ENCODE data around the gene SFI1. TPM values are rescaled to one million over a fixed set of nuclear protein-coding genes. Genes with fewer than 3 reads are reported as not detected.

SFI1 gene
- total RNA-seq, 1 experiment from 2014 or later: 59.2 TPM

GRCh38 chr22:31651664-31652063 is 155.3 kb downstream of the SFI1 start:
- TF ChIP-seq CTCF (IDR thresholded peaks at IDR 0.05; ENCODE audit: unreplicated experiment): no peak
- Mint-ChIP-seq H3K36me3 (ENCODE audit: insufficient read depth, unreplicated experiment) (peaks cover 30% of the 10 kb centered on the region), H3K27ac (ENCODE audit: unreplicated experiment) (no peak overlapping the region), H3K27me3 (ENCODE audit: unreplicated experiment) (no peaks in the 10 kb centered on the region), H3K4me3 (ENCODE audit: low read depth, unreplicated experiment) (no peak overlapping the region), H3K4me1 (ENCODE audit: low read depth, unreplicated experiment) (peaks cover 34% of the 10 kb centered on the region), H3K9me3 (ENCODE audit: low read depth, unreplicated experiment) (no peaks in the 10 kb centered on the region)
- intact Hi-C loops (cut with micrococcal nuclease; ENCODE audit: unreplicated experiment): no loop called here
- no peak for DNase-seq
- BruUV-seq (replicated peaks): no TSS peak
- CTCF ChIA-PET: no interaction called here

GRCh38 chr22:31652088-31652487 is 155.8 kb downstream of the SFI1 start:
- TF ChIP-seq CTCF (IDR thresholded peaks at IDR 0.05; ENCODE audit: unreplicated experiment): no peak
- Mint-ChIP-seq H3K36me3 (ENCODE audit: insufficient read depth, unreplicated experiment) (peaks cover 28% of the 10 kb centered on the region), H3K27ac (ENCODE audit: unreplicated experiment) (no peak overlapping the region), H3K9me3 (ENCODE audit: low read depth, unreplicated experiment) (no peaks in the 10 kb centered on the region), H3K4me1 (ENCODE audit: low read depth, unreplicated experiment) (peaks cover 30% of the 10 kb centered on the region), H3K4me3 (ENCODE audit: low read depth, unreplicated experiment) (no peak overlapping the region), H3K27me3 (ENCODE audit: unreplicated experiment) (no peaks in the 10 kb centered on the region)
- intact Hi-C loops (cut with micrococcal nuclease; ENCODE audit: unreplicated experiment): no loop called here
- no TSS peak for BruUV-seq (replicated peaks)
- CTCF ChIA-PET: no interaction called here
- no peak for DNase-seq

- no peak overlapping the region for H3K4me3 Mint-ChIP-seq (ENCODE audit: low read depth, unreplicated experiment)
- DNase-seq: no peak
- CTCF ChIA-PET: interaction anchor here (0.5 to 1.4 kb wide), 4 partner anchors 9 to 71 kb away, joined by 3 to 7 read pairs (median 3); partner anchors contain the start of gene PISD
- BruUV-seq (replicated peaks): no TSS peak
- intact Hi-C loops (cut with micrococcal nuclease; ENCODE audit: unreplicated experiment): no loop called here
- no peaks in the 10 kb centered on the region for H3K9me3 Mint-ChIP-seq (ENCODE audit: low read depth, unreplicated experiment)
- no peak overlapping the region for H3K27ac Mint-ChIP-seq (ENCODE audit: unreplicated experiment)
- peaks cover 26% of the 10 kb centered on the region for H3K4me1 Mint-ChIP-seq (ENCODE audit: low read depth, unreplicated experiment)
- no peaks in the 10 kb centered on the region for H3K27me3 Mint-ChIP-seq (ENCODE audit: unreplicated experiment)
- no peak for TF ChIP-seq CTCF (IDR thresholded peaks at IDR 0.05; ENCODE audit: unreplicated experiment)
- peaks cover 27% of the 10 kb centered on the region for H3K36me3 Mint-ChIP-seq (ENCODE audit: insufficient read depth, unreplicated experiment)
Observed at GRCh38 chr22:31652911-31653684, 156.8 kb downstream of the SFI1 start.

GRCh38 chr22:31653944-31654343 is 157.6 kb downstream of the SFI1 start:
- BruUV-seq (replicated peaks): no TSS peak
- intact Hi-C loops (cut with micrococcal nuclease; ENCODE audit: unreplicated experiment): no loop called here
- Mint-ChIP-seq H3K36me3 (ENCODE audit: insufficient read depth, unreplicated experiment) (peaks cover 20% of the 10 kb centered on the region), H3K4me3 (ENCODE audit: low read depth, unreplicated experiment) (no peak overlapping the region), H3K4me1 (ENCODE audit: low read depth, unreplicated experiment) (peaks cover 27% of the 10 kb centered on the region), H3K27ac (ENCODE audit: unreplicated experiment) (peak overlapping the region; percentile 18), H3K9me3 (ENCODE audit: low read depth, unreplicated experiment) (no peaks in the 10 kb centered on the region), H3K27me3 (ENCODE audit: unreplicated experiment) (no peaks in the 10 kb centered on the region)
- no peak for DNase-seq
- CTCF ChIA-PET: interaction anchor here (0.5 to 1.4 kb wide), 2 partner anchors 12 to 59 kb away, joined by 3 to 7 read pairs; no protein-coding TSS in a partner anchor
- TF ChIP-seq CTCF (IDR thresholded peaks at IDR 0.05; ENCODE audit: unreplicated experiment): no peak

Measured in Calu3 (cell line).